ENCODE data around the gene PIK3R3. TPM values are rescaled to one million over a fixed set of nuclear protein-coding genes. Genes with fewer than 3 reads are reported as not detected.
"Not testable (repeated sequence)": the region's sequence is repeated elsewhere in the genome, so short reads cannot be mapped to it uniquely, and the experiment has no call there.

PIK3R3 gene
- total RNA-seq, 3 donors from 2014 or later (not counting 1 experiment from before 2014, with no cell fraction given), result 5.2 to 6.2 (median 5.4) TPM

GRCh38 chr1:46061146-46061545 lies 71.3 kb downstream of the PIK3R3 start:
- Histone ChIP-seq H3K36me3 (ENCODE audit: control insufficient read depth, insufficient read depth, low read length) (no peaks in the 10 kb centered on the region), H3K27me3 (ENCODE audit: control insufficient read depth, insufficient read depth, low read length) (no peaks in the 10 kb centered on the region), H3K4me1 (ENCODE audit: control insufficient read depth, insufficient read depth, low read length) (peaks cover 5% of the 10 kb centered on the region), H3K4me3 (ENCODE audit: low read length) (no peak overlapping the region), H3K9me3 (ENCODE audit: control insufficient read depth, insufficient read depth, low read length) (no peaks in the 10 kb centered on the region), H3K27ac (ENCODE audit: low read length) (no peak overlapping the region)
- peaks cover 19 to 23% of the 10 kb centered on the region in 2 donors for H3K4me1 Mint-ChIP-seq
- H3K27me3 Mint-ChIP-seq (ENCODE audit: low read depth in 2 of 2), result no peaks in the 10 kb centered on the region
- H3K36me3 Mint-ChIP-seq, result no peaks in the 10 kb centered on the region
- H3K27ac Mint-ChIP-seq, result peak overlapping the region in 1 of 2 donors; percentile 16
- no peaks in the 10 kb centered on the region for H3K9me3 Mint-ChIP-seq
- DNase-seq (no peak), ATAC-seq (no peak)
- no peak for TF ChIP-seq CTCF (IDR thresholded peaks at IDR 0.05)
- intact Hi-C loops (cut with micrococcal nuclease), result no loop called here
- no peak overlapping the region for H3K4me3 Mint-ChIP-seq
- WGBS (ENCODE audit: insufficient coverage), result 67% methylated on average over 3 of the region's 3 CpGs

GRCh38 chr1:46058936-46059335 lies 73.5 kb downstream of the PIK3R3 start:
- Mint-ChIP-seq H3K4me1 (peaks cover 7 to 13% of the 10 kb centered on the region in 2 donors), H3K27ac (no peak overlapping the region), H3K27me3 (ENCODE audit: low read depth in 2 of 2) (no peaks in the 10 kb centered on the region), H3K4me3 (no peak overlapping the region), H3K9me3 (no peaks in the 10 kb centered on the region), H3K36me3 (no peaks in the 10 kb centered on the region)
- no peak for TF ChIP-seq CTCF (IDR thresholded peaks at IDR 0.05)
- intact Hi-C loops (cut with micrococcal nuclease), result no loop called here
- H3K36me3 ChIP-seq (ENCODE audit: control insufficient read depth, insufficient read depth, low read length), result no peaks in the 10 kb centered on the region
- H3K9me3 ChIP-seq (ENCODE audit: control insufficient read depth, insufficient read depth, low read length), result no peaks in the 10 kb centered on the region
- DNase-seq (no peak), ATAC-seq (no peak)
- H3K4me1 ChIP-seq (ENCODE audit: control insufficient read depth, insufficient read depth, low read length), result peaks cover 5% of the 10 kb centered on the region
- H3K27ac ChIP-seq (ENCODE audit: low read length), result no peak overlapping the region
- WGBS (ENCODE audit: insufficient coverage), result 91% methylated on average over 5 of the region's 5 CpGs
- H3K4me3 ChIP-seq (ENCODE audit: low read length), result no peak overlapping the region
- no peaks in the 10 kb centered on the region for H3K27me3 ChIP-seq (ENCODE audit: control insufficient read depth, insufficient read depth, low read length)

GRCh38 chr1:46057781-46058180 lies 74.6 kb downstream of the PIK3R3 start:
- H3K4me1 Mint-ChIP-seq, result peaks cover 5 to 8% of the 10 kb centered on the region in 2 donors
- no peak overlapping the region for H3K4me3 Mint-ChIP-seq
- no peaks in the 10 kb centered on the region for H3K27me3 Mint-ChIP-seq (ENCODE audit: low read depth in 2 of 2)
- no peak for TF ChIP-seq CTCF (IDR thresholded peaks at IDR 0.05)
- no peaks in the 10 kb centered on the region for H3K36me3 ChIP-seq (ENCODE audit: control insufficient read depth, insufficient read depth, low read length)
- DNase-seq (no peak), ATAC-seq (no peak)
- no peaks in the 10 kb centered on the region for H3K9me3 Mint-ChIP-seq
- H3K27me3 ChIP-seq (ENCODE audit: control insufficient read depth, insufficient read depth, low read length), result no peaks in the 10 kb centered on the region
- 95% methylated on average over 3 of the region's 3 CpGs for WGBS (ENCODE audit: insufficient coverage)
- no peak overlapping the region for H3K27ac Mint-ChIP-seq
- intact Hi-C loops (cut with micrococcal nuclease), result no loop called here
- H3K27ac ChIP-seq (ENCODE audit: low read length), result no peak overlapping the region
- no peaks in the 10 kb centered on the region for H3K36me3 Mint-ChIP-seq
- H3K4me1 ChIP-seq (ENCODE audit: control insufficient read depth, insufficient read depth, low read length), result peaks cover 5% of the 10 kb centered on the region
- no peaks in the 10 kb centered on the region for H3K9me3 ChIP-seq (ENCODE audit: control insufficient read depth, insufficient read depth, low read length)
- no peak overlapping the region for H3K4me3 ChIP-seq (ENCODE audit: low read length)

- H3K27me3 Mint-ChIP-seq (ENCODE audit: low read depth in 2 of 2); H3K36me3 Mint-ChIP-seq; H3K4me3 ChIP-seq (ENCODE audit: low read length); H3K4me1 ChIP-seq (ENCODE audit: control insufficient read depth, insufficient read depth, low read length); H3K27ac ChIP-seq (ENCODE audit: low read length); H3K36me3 ChIP-seq (ENCODE audit: control insufficient read depth, insufficient read depth, low read length); H3K9me3 Mint-ChIP-seq; H3K4me1 Mint-ChIP-seq; intact Hi-C loops (cut with micrococcal nuclease); ATAC-seq; H3K9me3 ChIP-seq (ENCODE audit: control insufficient read depth, insufficient read depth, low read length); H3K27me3 ChIP-seq (ENCODE audit: control insufficient read depth, insufficient read depth, low read length); H3K4me3 Mint-ChIP-seq; H3K27ac Mint-ChIP-seq; DNase-seq: not testable (repeated sequence)
- WGBS (ENCODE audit: insufficient coverage), result 92% methylated on average over 4 of the region's 4 CpGs
Observed at GRCh38 chr1:46057215-46057614, 75.2 kb downstream of the PIK3R3 start.
